B cell (primary cell): ENCODE measurements around the gene HES7. TPM values are rescaled to one million over a fixed set of nuclear protein-coding genes. Genes with fewer than 3 reads are reported as not detected.
A peak's percentile ranks its signal among the peaks of the same experiment; 100 is the strongest.

Experiments
- ATAC-seq: fragments of 200-7000 bp; cut with Tn5 transposase; one replicate; pipeline ENCODE4 v1.10.0; 2021; ENCODE audit warnings: low read depth, mild to moderate bottlenecking, moderate number of reproducible peaks, moderate library complexity
- CTCF ChIA-PET: fragments of 350-600 bp; sonication (Branson Sonifier 250); formaldehyde crosslinking; loops from one replicate; lab custom pipeline; 2021; ENCODE audit warnings: antibody characterized with exemption, inconsistent platforms; lab: Charles Lee
- POLR2A ChIA-PET: fragments of 350-600 bp; sonication (Branson Sonifier 250); formaldehyde crosslinking; loops from one replicate; lab custom pipeline; 2021; ENCODE audit warnings: antibody characterized with exemption; lab: Charles Lee
- DNase-seq: peaks from one replicate; pipeline ENCODE4 v3.0.0; 2013
- H2AFZ ChIP-seq: 2 replicates; pipeline ENCODE4 v1.6.1; 2012; ENCODE audit warnings: mild to moderate bottlenecking, low read depth, low read length; ENCODE audit not compliant: insufficient read depth, poor library complexity, severe bottlenecking
- H3K27ac ChIP-seq, 2 donors: 1 replicate in 1 of 2; 2 replicates in 1 of 2; pipeline ENCODE4 v1.5.1; 2012 to 2013; ENCODE audit warnings: low read length in 2 of 2, mild to moderate bottlenecking in 2 of 2, moderate library complexity in 1 of 2
- H3K27me3 ChIP-seq, 4 experiments: fragments of 200-600 bp in 1 of 4; sonication (generic) in 1 of 4; replicated peaks in 1 of 4; 1 replicate in 2 of 4; 2 replicates in 2 of 4; pipeline versions ENCODE4 v1.6.1 to v1.7.0; 2013 to 2016; ENCODE audit warnings: low read length in 3 of 4, mild to moderate bottlenecking in 2 of 4, mixed read lengths in 1 of 4, moderate library complexity in 1 of 4; ENCODE audit not compliant: insufficient read depth in 4 of 4, control insufficient read depth in 3 of 4; ENCODE audit errors: control extremely low read depth in 1 of 4
- H3K36me3 ChIP-seq, 2 experiments: replicated peaks in 1 of 2; 1 replicate in 1 of 2; 2 replicates in 1 of 2; pipeline versions ENCODE4 v1.6.1 to v1.7.1; 2013; ENCODE audit warnings: low read length in 1 of 2; ENCODE audit not compliant: insufficient read depth in 2 of 2, control insufficient read depth in 1 of 2; ENCODE audit errors: control extremely low read depth in 1 of 2, extremely low read depth in 1 of 2
- H3K4me1 ChIP-seq, 2 donors: fragments of 200-600 bp in 1 of 2; sonication (generic) in 1 of 2; 1 replicate in 1 of 2; 2 replicates in 1 of 2; pipeline versions ENCODE4 v1.5.1 to v1.6.1; 2013 to 2017; ENCODE audit warnings: low read length in 2 of 2; ENCODE audit not compliant: control insufficient read depth in 2 of 2, insufficient read depth in 2 of 2
- H3K4me2 ChIP-seq: replicated peaks from 2 replicates; pipeline ENCODE3; 2012; ENCODE audit warnings: mild to moderate bottlenecking, low read depth, low read length; ENCODE audit not compliant: poor library complexity, severe bottlenecking
- H3K4me3 ChIP-seq, 5 experiments: fragments of 200-600 bp in 1 of 5; sonication (generic) in 1 of 5; 1 replicate in 3 of 5; 2 replicates in 2 of 5; pipeline versions ENCODE4 v1.5.1 to v1.7.0; 2011 to 2016; ENCODE audit warnings: low read length in 4 of 5, mild to moderate bottlenecking in 4 of 5, low read depth in 2 of 5, control low read depth in 1 of 5, moderate library complexity in 1 of 5; ENCODE audit not compliant: insufficient read depth in 1 of 5; ENCODE audit errors: control extremely low read depth in 1 of 5, extremely low read depth in 1 of 5
- H3K79me2 ChIP-seq: fragments of 200-600 bp; sonication (generic); one replicate; pipeline ENCODE4 v1.6.0; 2016; ENCODE audit warnings: low read length; ENCODE audit not compliant: control insufficient read depth, insufficient read depth
- H3K9ac ChIP-seq: fragments of 200-600 bp; sonication (generic); 2 replicates; pipeline ENCODE4 v1.6.1; 2017; ENCODE audit warnings: mild to moderate bottlenecking, low read length, moderate library complexity
- H3K9me3 ChIP-seq, 3 donors: one replicate each; pipeline versions ENCODE4 v1.6.1 to v1.7.1; 2013; ENCODE audit warnings: low read length in 2 of 3; ENCODE audit not compliant: control insufficient read depth in 2 of 3, insufficient read depth in 1 of 3; ENCODE audit errors: control extremely low read depth in 1 of 3
- H4K20me1 ChIP-seq: 2 replicates; pipeline ENCODE4 v1.6.0; 2012; ENCODE audit warnings: mild to moderate bottlenecking, low read length; ENCODE audit not compliant: insufficient read depth, control insufficient read depth, poor library complexity, severe bottlenecking
- H3K27ac Mint-ChIP-seq: one replicate; pipeline ENCODE4 v1.8.0; 2021; ENCODE audit warnings: mixed read lengths
- H3K27me3 Mint-ChIP-seq: one replicate; pipeline ENCODE4 v1.8.0; 2021; ENCODE audit warnings: mixed read lengths
- H3K4me1 Mint-ChIP-seq: one replicate; pipeline ENCODE4 v1.8.0; 2021; ENCODE audit warnings: mixed read lengths
- H3K4me3 Mint-ChIP-seq: one replicate; pipeline ENCODE4 v1.8.0; 2021; ENCODE audit warnings: mixed read lengths
- H3K9me3 Mint-ChIP-seq: one replicate; pipeline ENCODE4 v1.8.0; 2022; ENCODE audit warnings: mixed read lengths; ENCODE audit not compliant: insufficient read depth
- EZH2 ChIP-seq: IDR thresholded peaks from 2 replicates; pipeline ENCODE4 v1.6.1; 2012; ENCODE audit warnings: borderline replicate concordance, low read depth, mild to moderate bottlenecking, moderate library complexity, low read length; ENCODE audit not compliant: insufficient read depth, poor library complexity, severe bottlenecking
- WGBS: methylation state at CpG from one replicate; pipeline ENCODE4 v1.1.5; 2013; ENCODE audit warnings: missing lambda C conversion rate; ENCODE audit not compliant: insufficient coverage; 5-methylcytosine and 5-hydroxymethylcytosine counted together
- intact Hi-C: fragments of 100-400 bp; cut with micrococcal nuclease; formaldehyde crosslinking; loops from one replicate; pipeline ENCODE4 v1.10.0; 2022
- polyA minus RNA-seq: library from RNA; depleted of rRNA, polyadenylated mRNA; stranded (reverse); fragments of >200 nt; gene quantifications from 2 replicates; pipeline ENCODE4 v1.2.3, GENCODE V29; 2012
- polyA plus RNA-seq: library from polyadenylated mRNA; depleted of rRNA; stranded (reverse); fragments of >200 nt; gene quantifications from 2 replicates; pipeline ENCODE4 v1.2.3, GENCODE V29; 2012
- total RNA-seq, 2 donors: library from RNA; stranded (reverse); fragments of 120-200 nt in 1 of 2; gene quantifications; 1 replicate in 1 of 2; 2 replicates in 1 of 2; pipeline versions ENCODE4 v1.2.3 to v1.2.4, GENCODE V29; 2013 to 2022
- TF ChIP-seq, protein P1 (sequence below): fragments of 200-600 bp; IDR thresholded peaks from one replicate; pipeline ENCODE4 v1.8.0; 2022; ENCODE audit warnings: antibody characterized with exemption, mild to moderate bottlenecking

Gene HES7
- not detected in 2 replicates for total RNA-seq
- total RNA-seq (2013): 0.05 TPM
- polyA plus RNA-seq: 0.09 and 0.34 TPM in 2 replicates
- polyA minus RNA-seq: 0.64 TPM in 1 of 2 replicates, not detected in the other

DNA sequence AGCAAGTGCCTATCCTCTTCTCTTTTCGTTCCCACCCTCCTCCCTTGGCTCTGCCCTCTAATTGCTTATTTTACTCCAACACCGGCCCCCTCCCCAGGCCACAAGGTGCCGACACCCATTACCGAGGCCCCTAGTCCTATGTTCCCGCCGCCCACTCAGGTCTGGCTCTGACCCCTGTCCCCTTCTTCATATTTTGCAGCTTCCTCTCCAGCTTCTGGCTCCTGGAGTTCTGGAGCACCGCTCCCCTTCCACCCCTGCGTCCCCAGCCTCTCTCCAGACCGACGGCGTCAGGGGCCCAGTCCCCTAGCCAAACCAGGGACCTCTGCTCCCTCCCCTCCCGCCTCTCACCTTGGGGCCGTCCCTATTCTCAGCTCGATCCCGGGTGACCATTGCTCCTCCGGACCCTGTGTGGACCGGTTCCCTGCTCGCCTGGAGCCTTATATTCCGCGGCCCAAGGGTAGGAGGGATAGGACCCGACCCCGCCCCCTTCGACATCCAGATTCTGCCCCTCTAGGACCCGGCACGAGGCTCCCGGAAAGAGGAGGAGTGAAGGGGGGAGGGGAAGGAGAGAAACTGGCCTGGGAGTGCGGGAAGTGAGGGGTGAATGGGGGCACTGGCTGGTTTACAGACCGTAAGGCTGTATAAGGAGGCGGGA lies at the start of gene HES7:
TSS of gene HES7 (minus strand) at position 412 of the 655 bp plus-strand sequence. CDS start at position 390, 22 bp downstream.
- peak within 1 kb of the TSS; percentile 94 for H3K4me3 Mint-ChIP-seq
- H4K20me1 ChIP-seq: peaks cover 34% of the 10 kb centered on the region
- no peaks in the 10 kb centered on the region for H3K9me3 Mint-ChIP-seq
- peak within 1 kb of the TSS; percentile 91 for H3K4me2 ChIP-seq
- CTCF ChIA-PET: interaction anchor here (0.7 to 3.6 kb wide), 15 partner anchors 9 to 177 kb away, joined by 3 to 12 read pairs (median 6); partner anchors contain the start of gene CTC1
- peaks cover 0 to 47% (median 20%) of the 10 kb centered on the region in 4 experiments for H3K27me3 ChIP-seq
- intact Hi-C loops: no loop called here
- H3K4me1 Mint-ChIP-seq: peaks cover 72% of the 10 kb centered on the region
- DNase-seq (no peak), ATAC-seq (no peak)
- TF ChIP-seq, protein P1, sequence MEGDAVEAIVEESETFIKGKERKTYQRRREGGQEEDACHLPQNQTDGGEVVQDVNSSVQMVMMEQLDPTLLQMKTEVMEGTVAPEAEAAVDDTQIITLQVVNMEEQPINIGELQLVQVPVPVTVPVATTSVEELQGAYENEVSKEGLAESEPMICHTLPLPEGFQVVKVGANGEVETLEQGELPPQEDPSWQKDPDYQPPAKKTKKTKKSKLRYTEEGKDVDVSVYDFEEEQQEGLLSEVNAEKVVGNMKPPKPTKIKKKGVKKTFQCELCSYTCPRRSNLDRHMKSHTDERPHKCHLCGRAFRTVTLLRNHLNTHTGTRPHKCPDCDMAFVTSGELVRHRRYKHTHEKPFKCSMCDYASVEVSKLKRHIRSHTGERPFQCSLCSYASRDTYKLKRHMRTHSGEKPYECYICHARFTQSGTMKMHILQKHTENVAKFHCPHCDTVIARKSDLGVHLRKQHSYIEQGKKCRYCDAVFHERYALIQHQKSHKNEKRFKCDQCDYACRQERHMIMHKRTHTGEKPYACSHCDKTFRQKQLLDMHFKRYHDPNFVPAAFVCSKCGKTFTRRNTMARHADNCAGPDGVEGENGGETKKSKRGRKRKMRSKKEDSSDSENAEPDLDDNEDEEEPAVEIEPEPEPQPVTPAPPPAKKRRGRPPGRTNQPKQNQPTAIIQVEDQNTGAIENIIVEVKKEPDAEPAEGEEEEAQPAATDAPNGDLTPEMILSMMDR: no peak
- peak; percentile 82 for TF ChIP-seq EZH2
- no peak within 1 kb of the TSS for H3K27ac ChIP-seq
- no peaks in the 10 kb centered on the region for H3K79me2 ChIP-seq
- peak within 1 kb of the TSS in 4 of 5 experiments; percentile 70 to 85 (median 71) for H3K4me3 ChIP-seq
- no peaks in the 10 kb centered on the region for H3K36me3 ChIP-seq
- peaks cover 0 to 21% (median 0%) of the 10 kb centered on the region in 3 donors for H3K9me3 ChIP-seq
- H2AFZ ChIP-seq: peak within 1 kb of the TSS; percentile 54
- H3K27me3 Mint-ChIP-seq: peaks cover 39% of the 10 kb centered on the region
- peak within 1 kb of the TSS; percentile 94 for H3K27ac Mint-ChIP-seq
- H3K4me1 ChIP-seq: peaks cover 57 to 70% of the 10 kb centered on the region in 2 donors
- POLR2A ChIA-PET: interaction anchor here (0.9 to 1.5 kb wide), 4 partner anchors 15 to 124 kb away, joined by 5 to 9 read pairs (median 6); partner anchors contain the start of gene CTC1
- H3K9ac ChIP-seq: peak within 1 kb of the TSS; percentile 83
- under 1% methylated on average over 26 of the region's 29 CpGs for WGBS
